GM19328 (cell line): ENCODE measurements around the gene CYTH1.

Source experiments
- ATAC-seq: cut with Tn5 transposase; IDR thresholded peaks from one replicate; pipeline ENCODE4 v1.9.1; 2021; ENCODE audit warnings: mild to moderate bottlenecking, moderate library complexity; ENCODE audit not compliant: unreplicated experiment

CYTH1 gene

DNA sequence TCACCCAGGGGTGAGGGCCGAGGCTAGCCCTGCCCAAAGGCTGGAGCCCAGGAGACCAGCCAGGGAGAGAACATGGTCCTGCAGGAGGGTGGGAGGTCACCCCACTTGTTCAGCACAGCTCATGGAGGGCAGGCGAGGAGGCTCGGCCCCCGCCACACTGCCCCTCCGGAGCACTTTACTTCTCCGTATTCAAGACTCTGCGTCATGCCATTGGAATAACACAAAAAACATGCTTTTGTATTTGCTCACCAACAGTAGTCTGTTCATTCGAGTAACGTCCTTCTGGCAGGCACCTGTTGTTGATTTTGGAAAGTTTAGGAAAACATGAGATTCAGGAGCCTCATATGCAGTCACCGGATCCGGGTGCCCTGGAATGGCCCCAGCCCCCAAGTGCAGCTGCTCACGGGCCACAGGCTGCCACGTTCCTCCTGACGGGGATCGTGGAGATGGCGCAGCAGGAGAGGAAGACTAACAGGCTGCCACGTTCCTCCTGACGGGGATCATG, 123.7 kb downstream of the CYTH1 start:
- no peak for ATAC-seq

GRCh38 chr17:78655251-78655940, 126.7 kb downstream of the CYTH1 start:
- no peak for ATAC-seq

DNA sequence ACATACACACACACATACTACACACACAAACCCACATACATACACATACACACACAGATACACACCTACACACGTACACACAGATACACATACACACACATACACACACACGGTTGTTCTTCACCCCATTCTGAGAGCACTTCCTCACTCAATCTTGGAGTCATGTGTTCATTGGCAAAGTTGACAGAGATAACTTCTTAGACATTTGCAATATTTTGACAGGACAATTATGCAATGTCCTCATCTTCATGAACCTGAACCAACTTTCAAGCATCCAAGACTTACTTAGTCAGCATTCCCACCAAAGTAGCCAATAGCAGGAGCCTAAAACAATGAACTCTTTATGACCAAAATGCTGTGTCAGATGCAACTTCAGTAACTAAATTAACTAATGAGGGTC, 127.7 kb downstream of the CYTH1 start:
- no peak for ATAC-seq

GRCh38 chr17:78653382-78653781, 128.7 kb downstream of the CYTH1 start:
- no peak for ATAC-seq

GRCh38 chr17:78652913-78653312, 129.2 kb downstream of the CYTH1 start:
- no peak for ATAC-seq

GRCh38 chr17:78652024-78652423, 130.0 kb downstream of the CYTH1 start:
- no peak for ATAC-seq

DNA sequence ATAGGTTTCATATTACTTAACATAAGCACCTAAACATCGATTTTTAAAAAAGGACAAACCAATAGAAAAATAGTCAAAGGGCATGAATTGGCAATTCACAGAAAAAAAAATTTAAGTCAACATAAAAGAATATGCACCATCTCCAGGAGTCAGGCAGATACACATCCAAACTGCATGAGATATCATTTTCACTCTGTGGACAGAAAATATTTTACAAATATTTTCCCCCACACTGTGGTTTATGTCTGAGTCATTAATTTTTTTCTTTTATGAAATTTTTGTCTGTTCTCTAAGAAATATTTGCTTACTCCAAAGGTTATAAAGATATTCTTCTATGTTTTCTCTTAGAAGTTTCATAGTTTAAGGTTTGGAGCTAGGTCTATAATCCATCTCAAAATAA, 130.5 kb downstream of the CYTH1 start:
- no peak for ATAC-seq

GRCh38 chr17:78650093-78650715, 131.9 kb downstream of the CYTH1 start:
- no peak for ATAC-seq

GRCh38 chr17:78648293-78648692, 133.8 kb downstream of the CYTH1 start:
- ATAC-seq, result no peak

- ATAC-seq, result no peak
Observed at GRCh38 chr17:78647032-78647431, 135.0 kb downstream of the CYTH1 start.

GRCh38 chr17:78645421-78646295, 136.4 kb downstream of the CYTH1 start:
- no peak for ATAC-seq

GRCh38 chr17:78644931-78645351, 137.1 kb downstream of the CYTH1 start:
- no peak for ATAC-seq

GRCh38 chr17:78644224-78644623, 137.8 kb downstream of the CYTH1 start:
- ATAC-seq, result no peak

- no peak for ATAC-seq
Observed at GRCh38 chr17:78643326-78643725, 138.7 kb downstream of the CYTH1 start.

- no peak for ATAC-seq
Observed at GRCh38 chr17:78642707-78643106, 139.4 kb downstream of the CYTH1 start.

DNA sequence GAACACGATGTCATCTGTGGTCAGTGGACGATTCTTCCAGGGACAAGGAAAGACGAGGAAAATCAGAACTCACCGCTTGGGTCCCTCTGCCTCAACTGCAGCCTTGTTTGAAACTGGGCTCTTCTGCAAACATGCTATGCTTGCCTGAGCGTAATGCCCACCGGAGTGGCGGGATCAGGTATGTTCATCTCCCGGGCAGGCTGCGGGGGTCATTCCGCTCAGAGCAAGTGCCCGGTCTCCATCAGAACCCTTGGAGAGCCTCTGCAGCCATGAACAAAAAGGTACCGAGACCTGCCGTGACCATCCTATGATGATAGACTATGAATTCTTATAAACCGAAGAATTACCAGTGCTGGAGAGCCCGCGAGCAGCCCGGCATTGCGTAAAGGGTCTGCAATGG, 140.4 kb downstream of the CYTH1 start:
- ATAC-seq, result no peak

- ATAC-seq, result no peak
Observed at GRCh38 chr17:78641243-78641642, 140.8 kb downstream of the CYTH1 start.

GRCh38 chr17:78640700-78641099, 141.4 kb downstream of the CYTH1 start:
- ATAC-seq, result no peak

- ATAC-seq, result no peak
Observed at GRCh38 chr17:78637643-78638420, 144.2 kb downstream of the CYTH1 start.

GRCh38 chr17:78637146-78637545, 144.9 kb downstream of the CYTH1 start:
- ATAC-seq, result no peak

GRCh38 chr17:78634154-78634553, 147.9 kb downstream of the CYTH1 start:
- ATAC-seq, result no peak
